GM19035 (cell line): ENCODE measurements around the gene RAET1E.
"Not testable (repeated sequence)": the region's sequence is repeated elsewhere in the genome, so short reads cannot be mapped to it uniquely, and the experiment has no call there.

Source experiments
- ATAC-seq: cut with Tn5 transposase; IDR thresholded peaks from one replicate; pipeline ENCODE4 v1.9.1; 2021; ENCODE audit not compliant: unreplicated experiment

Gene RAET1E

GRCh38 chr6:149862922-149863697 is 34.8 kb downstream of the RAET1E start:
- peak; percentile 34 for ATAC-seq

- ATAC-seq = not testable (repeated sequence)
Observed at GRCh38 chr6:149862424-149862738, 35.5 kb downstream of the RAET1E start.

- ATAC-seq = no peak
Observed at GRCh38 chr6:149861603-149862423, 36.1 kb downstream of the RAET1E start.

- ATAC-seq = no peak
Observed at GRCh38 chr6:149860834-149861602, 36.9 kb downstream of the RAET1E start.

- ATAC-seq = no peak
Observed at GRCh38 chr6:149860513-149860833, 37.4 kb downstream of the RAET1E start.

GRCh38 chr6:149859938-149860337 is 38.0 kb downstream of the RAET1E start:
- no peak for ATAC-seq

- no peak for ATAC-seq
Observed at GRCh38 chr6:149859368-149859767, 38.5 kb downstream of the RAET1E start.

GRCh38 chr6:149857541-149857940 is 40.4 kb downstream of the RAET1E start:
- no peak for ATAC-seq

- no peak for ATAC-seq
Observed at GRCh38 chr6:149856256-149856994, 41.5 kb downstream of the RAET1E start.

GRCh38 chr6:149855741-149856140 is 42.2 kb downstream of the RAET1E start:
- ATAC-seq = no peak

GRCh38 chr6:149855040-149855654 is 42.8 kb downstream of the RAET1E start:
- ATAC-seq = no peak

GRCh38 chr6:149854532-149854931 is 43.4 kb downstream of the RAET1E start:
- ATAC-seq = no peak

- ATAC-seq = not testable (repeated sequence)
Observed at GRCh38 chr6:149854017-149854416, 43.9 kb downstream of the RAET1E start.

GRCh38 chr6:149852881-149853280 is 45.0 kb downstream of the RAET1E start:
- ATAC-seq = no peak

- ATAC-seq = no peak
Observed at GRCh38 chr6:149852180-149852579, 45.7 kb downstream of the RAET1E start.

- ATAC-seq = no peak
Observed at GRCh38 chr6:149851461-149852110, 46.3 kb downstream of the RAET1E start.

- not testable (repeated sequence) for ATAC-seq
Observed at GRCh38 chr6:149848343-149848742, 49.6 kb downstream of the RAET1E start.
